ENCODE results near the gene REXO1.

DNA sequence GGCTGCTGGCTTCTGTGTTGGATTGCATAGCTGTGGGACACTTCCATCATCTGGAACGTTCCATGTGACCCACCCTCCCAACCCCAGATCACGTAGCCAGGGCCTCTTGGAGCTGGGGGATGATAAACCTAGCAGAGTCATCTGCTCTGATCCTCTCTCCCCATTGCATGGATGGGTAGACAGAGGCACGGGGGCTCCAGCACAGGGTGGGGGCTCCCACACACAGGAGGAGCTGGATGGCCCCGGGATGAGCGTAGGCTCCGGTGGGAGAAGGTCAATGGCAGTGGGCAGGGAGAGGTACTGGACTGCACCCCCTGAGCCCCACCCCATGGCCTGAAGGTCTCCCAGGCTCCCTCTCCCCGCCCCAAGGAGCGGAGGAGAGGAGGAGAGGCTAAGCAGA, 61.6 kb downstream of the REXO1 start:
- TF ChIP-seq POLR2AphosphoS5 (IDR thresholded peaks at IDR 0.05; ENCODE audit: low read depth, low read length) (no peak), POLR2A (IDR thresholded peaks at IDR 0.05; ENCODE audit: low read depth, low read length) (no peak)

All from GM12891 (cell line).